Left kidney (tissue), 2 donors: ENCODE measurements around the gene MYO5B. TPM values are rescaled to one million over a fixed set of nuclear protein-coding genes. Genes with fewer than 3 reads are reported as not detected.

Experiments
- DNase-seq: peaks from one replicate; pipeline ENCODE4 v3.0.0-alpha.2; 2013
- polyA plus RNA-seq: library from polyadenylated mRNA; unstranded; fragments of 120-200 nt; gene quantifications from one replicate; pipeline ENCODE4 v1.2.1, GENCODE V29; 2013; ENCODE audit not compliant: insufficient read length

The MYO5B gene
- polyA plus RNA-seq, 1 donor, result 28.6 TPM

DNA sequence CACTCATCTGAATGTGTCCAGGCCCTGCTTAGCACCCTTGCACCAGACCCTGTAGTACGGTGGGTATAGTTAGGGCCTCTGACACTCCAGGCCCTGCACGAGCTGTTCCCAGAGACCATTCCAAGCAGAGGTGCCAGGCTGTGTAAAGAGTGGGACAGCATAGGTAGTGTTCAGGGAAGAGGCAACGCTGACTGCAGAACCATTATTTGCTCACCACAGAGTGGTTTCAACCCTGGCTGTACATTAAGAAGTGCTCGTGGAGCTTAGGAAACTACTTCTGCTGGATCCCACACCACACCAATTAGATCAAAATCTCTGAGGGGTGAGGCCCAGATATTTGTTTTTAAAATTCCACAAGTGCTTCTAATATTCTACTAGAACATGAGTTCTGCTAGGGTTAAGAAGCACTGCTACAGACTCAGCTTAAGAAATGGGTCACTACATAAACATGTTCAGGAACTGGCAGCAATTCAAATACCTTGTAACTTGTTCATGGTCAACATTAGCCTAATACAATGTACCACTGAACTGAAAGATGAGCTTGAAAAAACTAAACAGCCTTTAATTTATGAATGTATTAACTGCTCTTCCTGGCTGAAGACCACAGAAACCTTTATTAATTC is 183.0 kb downstream of the MYO5B start:
- no peak for DNase-seq

DNA sequence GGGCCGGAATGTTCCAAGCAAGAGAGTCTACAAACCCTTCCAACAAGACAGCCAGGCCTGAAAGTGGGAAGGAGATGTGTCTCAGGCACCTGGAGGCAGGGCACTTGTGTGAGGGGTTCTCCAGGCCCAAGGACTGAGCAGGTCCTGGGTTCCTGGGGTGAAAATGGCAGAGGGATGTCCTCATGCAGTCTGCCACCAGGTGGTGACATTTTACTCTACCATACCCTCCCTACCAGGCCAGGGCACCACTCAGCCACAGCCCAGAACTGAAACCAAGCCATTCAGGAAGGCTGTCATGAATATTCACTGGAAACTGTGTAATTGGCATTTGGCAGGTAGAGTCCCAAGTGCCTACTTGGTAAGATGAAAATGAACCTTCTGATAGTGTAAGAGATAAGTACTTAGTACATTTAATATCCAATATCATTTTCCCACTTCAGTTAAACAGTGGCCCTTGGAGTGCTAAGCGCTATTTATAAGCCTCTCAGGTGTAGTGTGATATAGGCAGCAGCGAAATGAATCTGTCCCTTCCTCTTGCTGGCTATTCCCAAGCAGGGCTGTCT is 185.1 kb downstream of the MYO5B start:
- DNase-seq, result peak; percentile 50

DNA sequence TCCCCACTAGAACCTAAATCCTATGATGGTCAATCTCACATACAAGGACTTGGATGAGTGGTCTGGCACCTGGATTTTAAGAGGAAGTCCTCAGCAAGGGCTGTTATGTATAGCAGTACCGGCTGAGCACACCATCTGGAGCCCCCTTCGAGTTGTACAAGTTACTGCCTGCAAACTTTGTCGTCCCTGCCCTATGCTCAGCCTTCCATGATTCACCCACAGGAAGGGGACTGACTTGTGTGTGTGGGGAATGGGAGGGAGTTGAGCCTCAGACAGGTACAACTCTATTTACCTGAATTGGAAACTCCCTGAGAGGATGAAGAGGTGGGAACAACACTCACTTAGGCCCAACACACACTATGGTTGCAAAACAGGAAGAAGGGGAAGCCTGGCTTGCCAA is 186.6 kb downstream of the MYO5B start:
- DNase-seq, result no peak

DNA sequence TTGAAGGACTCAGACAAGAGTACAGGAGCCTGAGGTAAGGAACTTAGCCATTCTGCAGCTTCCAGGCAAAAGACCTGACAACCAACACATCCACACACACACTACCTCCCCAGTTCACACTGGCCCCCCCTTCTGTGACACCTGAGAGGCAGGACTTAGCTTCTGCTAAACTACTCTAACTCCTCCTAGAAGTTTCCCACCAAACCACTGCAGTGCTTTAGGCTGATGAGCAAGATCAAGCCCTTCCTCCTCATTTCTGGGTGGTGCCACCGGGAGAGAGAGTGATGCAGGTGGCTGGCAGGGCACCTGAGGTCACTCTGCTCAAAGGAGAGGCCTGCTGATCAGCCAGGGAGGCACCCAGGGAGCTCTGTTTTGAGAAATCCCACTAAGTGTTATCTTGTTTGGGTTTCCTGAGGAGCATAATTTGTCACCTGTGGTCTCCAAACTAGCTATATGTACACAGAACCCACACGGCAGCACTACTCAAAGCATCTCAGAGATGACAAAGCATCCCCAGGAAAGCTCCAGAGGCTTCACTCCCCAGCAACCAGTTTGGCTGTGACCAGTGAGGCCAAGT is 188.4 kb downstream of the MYO5B start:
- no peak for DNase-seq

DNA sequence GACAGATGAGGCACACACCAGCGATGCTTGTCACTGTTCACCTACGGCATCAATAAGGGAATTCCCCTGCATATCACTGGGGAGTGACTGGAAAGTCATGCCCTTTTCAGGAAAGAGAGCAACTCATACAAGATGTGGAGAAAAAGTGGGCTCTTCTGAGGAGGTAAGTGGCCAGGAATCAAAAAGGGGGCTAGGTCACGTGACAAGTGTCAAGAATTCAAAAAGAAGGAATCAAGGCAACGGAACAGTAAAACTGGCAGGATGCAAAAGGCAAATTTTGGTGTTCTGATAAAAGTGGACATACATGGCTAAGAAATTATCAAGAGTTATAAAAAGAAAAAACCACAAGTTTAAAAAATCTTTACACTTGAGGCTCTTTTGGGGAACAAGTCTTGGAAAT is 190.9 kb downstream of the MYO5B start:
- DNase-seq, result no peak

DNA sequence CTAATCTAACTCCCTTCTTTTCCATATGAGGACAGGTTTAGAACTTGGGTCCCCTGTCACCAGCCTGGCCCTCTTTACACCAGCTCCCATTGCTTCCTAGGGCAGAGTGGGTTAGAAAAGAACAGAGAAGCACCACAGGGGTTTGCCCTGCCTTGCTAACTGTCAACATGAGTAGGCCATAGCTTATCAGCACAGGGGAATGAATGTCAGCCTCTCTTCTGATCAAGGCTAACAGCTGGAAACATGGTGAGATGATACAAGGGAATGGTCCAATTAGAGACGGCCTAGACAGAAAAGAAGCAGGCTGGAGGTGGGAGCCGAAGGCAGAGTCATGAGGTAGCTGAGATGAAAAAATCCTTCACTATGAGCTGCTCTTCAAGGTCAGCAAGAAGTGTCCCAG is 192.2 kb downstream of the MYO5B start:
- no peak for DNase-seq

DNA sequence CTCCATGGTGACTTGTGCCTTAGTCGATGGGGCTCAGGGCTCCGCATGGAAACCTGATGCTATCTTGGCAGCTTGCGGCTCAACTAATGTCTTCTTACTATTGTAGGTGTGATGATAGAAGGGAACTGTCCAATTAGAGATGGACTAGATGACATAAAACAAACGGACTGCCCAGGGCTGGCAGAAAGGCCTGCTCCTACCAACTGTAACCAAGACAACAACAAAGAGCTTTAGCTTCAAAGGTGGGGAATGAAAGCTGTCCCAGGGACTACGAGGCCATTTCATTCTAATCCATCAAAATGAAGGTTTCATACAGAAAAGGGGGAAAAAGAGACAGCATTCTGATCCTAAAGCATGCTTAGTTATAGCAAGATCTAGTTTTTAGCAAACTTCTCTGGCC is 194.7 kb downstream of the MYO5B start:
- no peak for DNase-seq

DNA sequence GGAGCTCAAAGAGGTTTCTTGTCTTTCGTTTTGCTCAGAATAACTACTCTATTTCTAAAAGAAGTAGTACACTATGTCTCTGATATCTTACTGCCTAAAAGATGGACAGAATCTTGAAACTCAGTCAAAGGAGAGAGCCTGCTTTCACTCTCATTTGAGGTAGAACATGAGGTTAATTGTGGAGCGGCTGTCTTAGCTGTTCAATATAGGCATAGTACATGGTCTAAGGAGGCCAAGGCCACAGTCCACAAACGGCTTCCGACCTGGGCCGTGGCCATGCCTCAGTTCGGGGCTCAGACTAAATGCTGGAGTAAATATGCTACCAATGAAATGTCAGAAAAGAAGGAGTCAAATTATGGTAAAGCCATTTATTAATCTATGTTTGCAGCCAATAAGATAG is 195.8 kb downstream of the MYO5B start:
- DNase-seq, result no peak

DNA sequence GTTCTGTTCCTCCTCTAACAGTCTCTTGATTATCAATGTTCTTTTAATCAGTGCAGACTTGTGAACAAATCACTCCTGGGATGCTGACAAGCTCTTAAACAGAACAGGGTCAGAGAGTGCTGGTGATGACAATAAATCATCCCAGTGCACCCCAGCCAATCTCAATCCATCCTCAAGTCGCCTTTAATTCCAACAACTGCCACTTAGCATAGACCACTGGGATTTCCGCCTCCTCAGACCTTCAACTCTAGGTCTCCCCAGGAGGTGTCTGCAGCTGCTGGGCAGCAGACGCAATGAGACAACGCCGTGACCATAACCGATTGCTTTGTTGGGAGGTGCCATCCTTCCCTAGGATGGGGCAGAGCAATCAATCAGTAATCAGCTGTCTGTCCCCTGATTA is 197.4 kb downstream of the MYO5B start:
- DNase-seq, result no peak

DNA sequence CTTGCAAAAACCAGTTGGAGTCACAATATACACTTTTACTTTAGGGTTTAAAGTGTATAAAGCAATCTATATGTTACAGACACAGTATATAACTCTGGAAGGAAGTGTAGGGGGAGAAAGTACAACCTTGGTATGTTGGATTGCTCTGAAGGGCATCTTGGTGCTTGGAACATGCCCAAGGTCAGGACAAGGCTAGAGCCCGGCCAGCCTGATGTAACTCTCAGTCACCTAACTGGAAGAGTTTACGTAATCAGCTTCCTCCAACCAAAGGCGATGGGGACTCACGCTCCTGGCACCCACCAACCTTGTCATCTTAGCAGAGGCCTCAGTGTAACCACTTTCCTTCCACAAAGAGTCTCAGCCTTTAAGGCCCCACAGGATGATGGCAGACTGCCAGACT is 200.5 kb downstream of the MYO5B start:
- no peak for DNase-seq

DNA sequence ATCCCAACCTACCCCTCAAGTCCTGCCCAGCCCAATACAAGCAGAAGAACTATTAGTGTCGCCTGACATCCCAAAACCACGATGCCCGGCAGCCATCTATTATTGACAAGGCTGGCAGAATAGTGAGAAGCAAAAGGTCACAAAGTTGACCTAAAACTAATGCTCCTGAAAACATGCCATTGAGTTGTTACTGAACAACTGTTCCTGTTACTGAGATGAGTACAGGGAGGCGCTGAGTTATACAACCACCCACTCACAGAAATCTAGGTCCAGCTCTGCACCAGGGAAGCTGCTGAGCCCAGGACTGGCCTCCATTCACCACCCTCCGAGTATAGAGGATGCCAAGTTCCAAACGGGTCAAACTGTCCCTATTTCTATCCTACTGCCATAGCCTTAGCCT is 201.6 kb downstream of the MYO5B start:
- DNase-seq, result no peak

DNA sequence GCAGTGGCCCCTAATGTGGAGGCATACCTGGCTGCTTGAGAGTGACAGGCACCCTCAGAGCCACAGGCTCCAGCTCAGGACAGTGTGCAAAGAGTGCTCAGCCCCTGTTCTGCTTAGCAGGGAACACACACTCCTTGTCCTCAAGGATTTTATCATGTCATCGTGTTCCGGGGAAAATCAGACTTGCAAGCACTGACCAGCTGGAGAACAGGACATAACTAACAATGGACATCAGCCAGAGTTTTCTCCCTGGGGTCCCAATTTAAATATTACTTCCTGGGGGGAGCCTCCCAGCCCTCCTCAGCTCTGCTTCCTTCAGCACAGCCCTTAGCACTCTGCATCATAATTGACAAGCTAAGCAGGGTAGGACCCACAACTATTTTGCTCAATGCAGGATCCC is 206.2 kb downstream of the MYO5B start:
- no peak for DNase-seq

DNA sequence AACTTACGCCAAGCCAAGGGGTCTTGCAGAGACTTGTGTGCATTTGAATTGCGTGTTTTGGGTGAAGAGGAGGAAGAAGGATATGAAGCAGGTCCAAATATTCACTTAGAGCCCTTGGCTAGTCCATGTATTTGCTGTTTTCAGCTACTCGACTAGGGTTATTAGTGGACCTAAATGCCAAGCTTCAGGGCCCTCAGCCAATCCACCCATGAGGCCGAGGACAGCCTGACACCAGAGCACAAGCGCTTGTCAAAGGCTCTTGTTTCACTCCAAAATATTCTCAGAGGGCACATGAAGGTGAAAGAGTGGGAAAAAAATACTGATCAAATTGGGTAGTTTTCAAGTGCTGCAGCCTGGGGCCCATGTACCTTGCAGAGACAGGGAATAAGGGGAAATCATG is 206.8 kb downstream of the MYO5B start:
- no peak for DNase-seq

DNA sequence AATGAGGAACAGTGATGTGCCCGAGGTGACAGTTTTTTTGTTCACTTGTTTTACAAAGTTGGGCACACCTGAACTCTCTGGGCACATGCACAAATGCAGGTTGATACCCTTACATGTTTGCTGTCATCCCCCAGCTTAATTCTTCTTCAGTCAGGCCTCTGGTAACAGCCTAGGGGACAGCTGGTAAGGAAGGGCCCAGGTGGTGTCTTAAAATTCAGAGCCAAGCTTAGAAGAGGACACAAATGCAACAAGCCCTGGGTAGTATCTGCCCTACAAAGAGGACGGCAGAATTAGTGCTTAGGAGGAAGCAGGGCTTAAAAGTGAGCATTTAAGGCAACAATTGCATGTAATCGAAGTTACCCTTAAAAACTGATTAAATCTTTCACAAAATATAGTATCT is 209.7 kb downstream of the MYO5B start:
- DNase-seq, result no peak

DNA sequence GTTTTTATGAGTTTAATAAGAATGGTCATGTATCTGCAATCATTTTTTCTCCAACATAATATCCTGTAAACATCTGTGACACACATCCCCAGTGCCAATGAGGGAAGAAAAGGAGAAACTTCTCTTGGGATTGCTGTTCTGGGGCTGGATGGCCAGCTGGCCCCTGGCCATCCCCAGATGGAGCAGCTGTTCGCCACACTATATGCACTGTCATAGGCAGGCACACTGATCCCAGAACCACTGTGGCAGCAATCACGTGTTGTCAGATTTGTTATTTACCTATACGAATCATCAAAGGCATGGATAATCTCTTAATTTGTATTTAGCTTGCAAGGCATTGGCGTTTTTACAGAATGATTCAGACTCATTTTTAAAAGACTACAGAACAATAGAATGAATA is 214.1 kb downstream of the MYO5B start:
- DNase-seq, result no peak

DNA sequence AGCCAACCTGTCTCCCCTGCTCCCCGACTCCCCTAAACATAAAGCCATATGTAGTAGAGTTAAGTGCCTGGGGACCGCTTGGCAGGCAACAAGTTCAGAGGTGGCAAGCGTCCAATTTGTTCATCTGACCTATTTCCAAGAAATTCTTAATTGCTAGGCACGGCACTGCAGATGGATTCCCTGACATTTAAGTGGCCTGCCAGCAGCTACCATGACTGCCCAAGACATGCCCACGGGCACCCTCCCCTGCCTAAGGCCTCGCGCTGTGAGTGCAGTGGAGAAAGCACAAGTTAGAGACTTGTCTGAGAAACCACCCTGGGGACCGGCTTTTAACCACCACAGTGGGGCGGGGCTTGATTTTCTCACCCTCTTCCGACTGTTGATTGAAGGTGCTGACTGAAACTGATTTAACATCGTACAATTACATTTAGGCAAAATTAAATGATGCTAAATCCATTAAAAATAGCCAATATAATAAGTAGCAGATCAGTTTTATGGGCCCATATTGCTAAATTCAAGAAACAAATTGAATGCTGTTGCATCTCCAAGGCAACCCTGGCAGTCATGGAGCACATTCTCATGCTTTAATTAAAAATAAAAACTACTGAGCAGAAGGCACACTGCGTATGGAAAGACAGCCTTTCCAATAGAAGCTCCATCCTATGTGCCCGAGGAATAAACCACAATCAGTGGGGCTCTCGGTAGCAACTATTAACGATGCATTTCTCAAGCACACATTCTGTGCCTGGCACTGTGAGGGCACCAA is 218.0 kb downstream of the MYO5B start:
- no peak for DNase-seq

DNA sequence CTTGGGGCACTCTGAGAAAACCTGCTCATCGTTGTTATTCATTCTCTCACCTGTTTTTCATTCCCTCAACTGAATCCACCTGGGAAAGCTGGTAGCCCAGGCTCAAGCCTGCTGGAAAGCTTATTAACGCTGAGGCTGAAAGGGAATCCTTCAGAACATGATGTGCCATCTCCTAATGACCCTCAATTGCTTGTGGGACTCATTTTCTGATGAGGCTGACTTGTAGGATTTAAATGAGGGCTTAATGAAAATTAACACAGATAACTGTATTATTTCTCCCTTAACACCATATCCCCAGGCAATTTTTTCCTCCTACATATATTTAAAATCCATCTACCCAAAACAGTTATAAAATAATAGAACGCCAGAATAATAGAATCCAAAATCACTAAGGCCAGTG is 218.9 kb downstream of the MYO5B start:
- DNase-seq, result no peak

DNA sequence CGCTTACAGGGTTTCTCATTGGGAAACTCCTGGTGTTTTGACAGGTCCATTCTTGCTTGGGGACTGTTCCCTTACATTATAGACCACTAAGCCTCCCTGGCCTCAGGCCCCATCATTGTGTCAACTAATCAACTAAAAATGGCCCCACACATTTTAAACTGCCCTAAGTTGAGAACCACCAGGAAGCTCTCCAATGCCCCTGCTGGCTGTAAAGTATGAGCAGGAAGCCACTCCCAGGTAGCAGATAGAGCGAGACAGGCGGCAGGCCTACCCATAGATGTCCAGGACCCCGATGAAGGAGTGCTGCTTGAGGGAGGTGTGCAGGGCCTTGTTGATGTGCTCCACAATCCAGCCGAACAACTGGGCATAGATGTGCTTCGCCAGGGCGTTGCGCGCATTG is 220.9 kb downstream of the MYO5B start:
- DNase-seq, result no peak

DNA sequence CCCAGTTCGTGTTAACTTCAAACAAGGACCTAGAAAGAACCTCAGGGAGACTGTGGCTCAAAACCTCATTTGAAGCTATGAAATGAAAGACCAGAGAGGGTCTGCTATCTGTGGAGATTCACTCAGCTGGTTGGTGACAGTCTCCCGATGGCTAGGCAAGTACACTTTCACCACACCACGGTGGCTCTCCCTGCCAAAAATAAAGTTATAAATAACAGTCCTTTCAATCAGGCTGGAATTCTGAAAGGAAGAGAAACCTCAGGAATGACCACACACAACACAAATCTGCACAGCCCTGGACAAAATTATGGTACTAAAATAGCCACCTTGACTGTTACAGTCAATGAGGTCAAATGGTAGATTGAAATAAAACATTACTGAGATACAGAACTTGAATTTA is 221.4 kb downstream of the MYO5B start:
- DNase-seq, result no peak

DNA sequence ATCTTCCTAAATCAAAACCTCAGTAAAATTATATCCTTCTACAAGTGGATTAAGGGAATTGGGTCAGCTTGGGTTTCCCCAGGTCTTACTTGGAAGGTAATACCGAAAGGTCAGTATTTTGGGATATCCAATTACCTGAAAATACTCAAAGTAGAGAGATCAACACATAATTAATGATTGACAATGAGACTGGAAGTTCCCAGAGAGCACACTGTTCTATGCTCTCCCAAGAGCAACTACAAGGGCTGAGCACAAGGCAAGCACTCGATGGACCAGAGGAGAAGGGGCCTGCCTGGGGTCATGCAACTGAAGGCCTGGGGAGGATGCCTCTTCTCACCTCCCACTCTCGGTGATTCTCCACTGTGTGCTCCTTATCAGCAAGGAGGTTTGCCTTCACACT is 222.4 kb downstream of the MYO5B start:
- no peak for DNase-seq

DNA sequence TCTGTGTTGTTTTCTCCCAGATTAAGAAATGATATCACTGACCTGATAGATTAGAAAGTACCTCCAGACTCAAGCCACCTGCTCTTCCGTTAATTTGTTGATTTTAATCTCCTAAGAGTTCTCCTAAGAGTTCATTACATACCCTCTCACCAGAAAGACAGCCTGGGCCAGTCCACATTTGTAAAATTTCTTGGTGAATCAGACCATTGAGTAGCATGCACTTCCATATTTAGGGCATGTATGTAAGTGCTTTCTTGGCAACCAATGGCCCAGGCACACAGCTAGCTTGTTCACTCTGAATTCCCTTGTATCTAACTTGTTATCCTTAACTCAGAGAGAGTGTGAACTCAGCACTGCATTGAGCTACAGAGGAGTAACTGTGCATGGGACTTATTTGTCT is 223.5 kb downstream of the MYO5B start:
- DNase-seq, result no peak

DNA sequence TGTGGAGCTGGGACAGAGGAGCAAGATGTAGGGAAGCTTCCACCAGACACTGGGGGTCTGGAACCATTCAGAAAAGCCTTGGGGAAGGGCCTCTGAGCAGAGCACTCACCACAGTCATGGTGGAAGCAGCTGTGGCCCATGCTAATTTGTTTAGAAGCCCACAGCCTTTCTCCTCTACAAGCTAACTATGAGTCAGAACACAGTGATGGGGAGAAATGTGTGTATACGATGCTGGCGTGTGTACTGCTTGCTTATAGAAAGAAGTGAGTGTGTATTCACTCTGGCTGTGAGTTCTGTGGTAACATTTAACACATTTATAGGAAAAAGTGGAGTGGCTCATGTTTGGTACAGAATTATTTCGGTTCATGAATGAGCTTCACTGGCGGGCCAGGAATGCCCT is 224.6 kb downstream of the MYO5B start:
- DNase-seq, result no peak

DNA sequence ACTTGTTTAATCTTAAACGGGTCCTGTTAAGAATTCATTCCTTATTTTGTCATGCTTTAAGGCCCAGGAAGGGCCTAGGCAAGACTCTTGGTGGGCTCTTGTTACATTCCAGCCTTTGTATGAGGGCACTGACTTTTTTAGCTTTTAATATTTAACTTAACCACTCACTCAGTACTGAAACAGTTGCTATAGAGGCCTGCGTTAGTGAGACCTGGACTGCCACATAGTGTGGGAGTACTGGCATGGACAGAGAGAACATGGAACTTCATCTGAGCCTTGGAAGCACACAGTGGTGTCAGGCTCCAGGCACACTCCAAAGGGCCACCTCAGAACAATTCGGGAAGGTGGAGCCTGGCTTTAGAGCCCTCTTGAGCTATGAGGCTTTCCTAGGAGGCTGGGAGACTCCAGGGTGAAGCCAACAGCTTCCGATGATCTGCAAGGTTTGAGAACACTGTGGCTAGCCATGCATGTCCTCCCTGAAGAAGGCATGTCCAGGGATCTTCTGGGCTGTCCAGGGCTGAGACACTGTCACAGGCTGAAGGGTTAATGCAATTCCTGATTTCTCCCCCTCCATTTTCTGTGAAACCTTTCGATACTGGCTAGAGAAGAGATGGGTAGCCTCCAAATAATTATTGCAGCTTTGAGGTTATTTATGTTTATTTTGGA is 226.2 kb downstream of the MYO5B start:
- no peak for DNase-seq
